Spleen (tissue), 11 donors: ENCODE measurements around the gene AP4M1. TPM values are rescaled to one million over a fixed set of nuclear protein-coding genes. Genes with fewer than 3 reads are reported as not detected.

Experiments used
- DNase-seq: peaks from one replicate; pipeline ENCODE4 v3.0.0-alpha.2; 2020
- H3K27ac ChIP-seq, 8 donors: fragments of 200-600 bp; sonication (generic) in 7 of 8; 1 replicate in 4 of 8; 2 replicates in 4 of 8; pipeline versions ENCODE4 v1.5.0 to v1.8.0; 2016 to 2021; ENCODE audit warnings: inconsistent platforms in 4 of 8, mild to moderate bottlenecking in 4 of 8, moderate library complexity in 1 of 8
- H3K27me3 ChIP-seq, 7 donors: fragments of 200-600 bp; sonication (generic) in 6 of 7; replicated peaks in 1 of 7; 1 replicate in 4 of 7; 2 replicates in 3 of 7; pipeline versions ENCODE4 v1.5.0 to v1.8.0; 2016 to 2021; ENCODE audit warnings: inconsistent platforms in 3 of 7, mild to moderate bottlenecking in 1 of 7
- H3K36me3 ChIP-seq, 6 donors: fragments of 200-600 bp; sonication (generic) in 5 of 6; 1 replicate in 4 of 6; 2 replicates in 2 of 6; pipeline versions ENCODE4 v1.5.0 to v1.8.0; 2016 to 2021; ENCODE audit warnings: inconsistent platforms in 2 of 6
- H3K4me1 ChIP-seq, 6 donors: fragments of 200-600 bp; sonication (generic) in 5 of 6; 1 replicate in 3 of 6; 2 replicates in 3 of 6; pipeline versions ENCODE4 v1.5.0 to v1.8.0; 2016 to 2021; ENCODE audit warnings: inconsistent platforms in 3 of 6
- H3K4me3 ChIP-seq, 8 donors: fragments of 200-600 bp; sonication (generic) in 7 of 8; 1 replicate in 4 of 8; 2 replicates in 4 of 8; pipeline versions ENCODE4 v1.5.0 to v1.8.0; 2016 to 2021; ENCODE audit warnings: inconsistent platforms in 4 of 8, mild to moderate bottlenecking in 4 of 8, moderate library complexity in 2 of 8
- H3K9me3 ChIP-seq, 8 donors: fragments of 200-600 bp; sonication (generic) in 7 of 8; 1 replicate in 4 of 8; 2 replicates in 4 of 8; pipeline versions ENCODE4 v1.5.0 to v1.8.0; 2016 to 2021; ENCODE audit warnings: inconsistent platforms in 4 of 8
- CTCF ChIP-seq, 11 experiments: fragments of 200-600 bp in 7 of 11; fragments of 450-650 bp in 4 of 11; sonication (generic) in 4 of 11; IDR thresholded peaks in 8 of 11; conservative IDR thresholded peaks in 3 of 11; 1 replicate in 7 of 11; 2 replicates in 4 of 11; pipeline versions ENCODE4 v1.4.0 to v1.8.0; 2016 to 2021; ENCODE audit warnings: antibody characterized with exemption in 11 of 11, inconsistent platforms in 4 of 11, mild to moderate bottlenecking in 1 of 11
- POLR2A ChIP-seq, 3 donors: fragments of 450-650 bp; IDR thresholded peaks; one replicate each; pipeline ENCODE4 v1.5.1; 2017; ENCODE audit warnings: antibody characterized with exemption in 3 of 3, mild to moderate bottlenecking in 1 of 3
- POLR2AphosphoS5 ChIP-seq, 3 donors: sonication (generic); formaldehyde crosslinking; IDR thresholded peaks; one replicate each; pipeline ENCODE4 v1.5.1; 2017; ENCODE audit warnings: antibody characterized with exemption in 3 of 3
- WGBS, 5 donors: extraction: QIAGEN DNeasy Blood & Tissue Kit in 3 of 5; methylation state at CpG; one replicate each; pipeline versions ENCODE4 v1.1.5 to v1.1.7; 2013 to 2018; 5-methylcytosine and 5-hydroxymethylcytosine counted together
- intact Hi-C: fragments of 100-400 bp; cut with DNase I; formaldehyde crosslinking; loops from one replicate; pipeline ENCODE4 v1.15.0; 2023; ENCODE audit warnings: low total_unique reads
- polyA plus RNA-seq, 3 donors: library from polyadenylated mRNA; stranded (reverse); fragments of 200-250 nt; gene quantifications; one replicate each; pipeline ENCODE4 v1.2.1, GENCODE V29; 2013
- total RNA-seq, 7 donors: library from RNA; depleted of rRNA in 3 of 7; stranded (reverse); fragments of >200 nt in 3 of 7; fragmentation: NEBNext Ultra II Directional in 4 of 7; extraction: Animal tissue kit (Norgen Biotek cat#: 25700) in 4 of 7; gene quantifications; one replicate each; pipeline versions ENCODE4 v1.1.0 to v1.2.1, GENCODE V29; 2016 to 2021
- donor health status: healthy with polysubstance abuse.
- donor health status: DM: no; HTN: no; CAD: no; lungs with moderate emphysema.
- donor health status: DM: no; HTN: no; CAD: no.
- donor health status: Bipolar disorder and iron deficiency.
- donor health status: healthy.
- donor health status: DM: no; HTN: no; CAD: no.
- donor health status: DM: yes; HTN: yes; CAD: no.

Gene AP4M1
- total and polyA plus RNA-seq, 10 donors: 8.7 to 18.0 (median 10.2) TPM

DNA sequence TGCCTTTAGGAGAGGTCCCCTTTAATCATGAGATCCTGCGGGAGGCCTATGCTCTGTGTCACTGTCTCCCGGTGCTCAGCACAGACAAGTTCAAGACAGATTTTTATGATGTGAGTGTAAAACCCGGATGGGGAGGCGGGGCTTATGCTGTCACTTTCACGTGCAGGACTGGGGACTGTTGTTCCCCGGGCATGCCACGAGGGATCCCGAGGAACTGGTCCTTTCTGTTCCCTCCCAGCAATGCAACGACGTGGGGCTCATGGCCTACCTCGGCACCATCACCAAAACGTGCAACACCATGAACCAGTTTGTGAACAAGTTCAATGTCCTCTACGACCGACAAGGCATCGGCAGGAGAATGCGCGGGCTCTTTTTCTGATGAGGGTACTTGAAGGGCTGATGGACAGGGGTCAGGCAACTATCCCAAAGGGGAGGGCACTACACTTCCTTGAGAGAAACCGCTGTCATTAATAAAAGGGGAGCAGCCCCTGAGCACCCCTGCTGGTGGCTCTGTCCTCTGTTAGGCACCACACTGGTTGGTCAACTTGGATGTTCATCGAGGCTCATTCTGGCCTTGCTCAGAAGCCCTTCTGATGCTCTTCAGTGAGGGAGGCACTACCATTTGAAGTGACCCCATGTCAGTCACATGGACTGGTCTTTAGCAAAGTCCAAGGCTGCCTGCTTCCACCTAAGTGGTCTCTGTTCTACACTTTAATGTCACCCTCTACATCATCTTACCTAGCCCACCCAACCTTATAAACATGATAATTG lies 9.8 kb upstream of the AP4M1 start:
- H3K27me3 ChIP-seq: no peaks in the 10 kb centered on the region
- H3K27ac ChIP-seq: no peak overlapping the region
- TF ChIP-seq POLR2A (IDR thresholded peaks at IDR 0.05): no peak
- TF ChIP-seq POLR2AphosphoS5 (IDR thresholded peaks at IDR 0.05): peak in 2 of 3 donors; percentile 18 to 22
- no peak for TF ChIP-seq CTCF (IDR thresholded peaks at IDR 0.05 in 8 of 11, conservative IDR thresholded peaks at IDR 0.05 in 3 of 11)
- H3K36me3 ChIP-seq: peaks cover 10 to 67% (median 64%) of the 10 kb centered on the region in 6 donors
- H3K9me3 ChIP-seq: no peaks in the 10 kb centered on the region
- intact Hi-C loops: no loop called here
- no peak for DNase-seq
- WGBS, 5 donors: 76 to 85% (median 80%) methylated on average over 17 to 19 of the region's 19 CpGs
- H3K4me1 ChIP-seq: peaks cover 15 to 63% (median 27%) of the 10 kb centered on the region in 6 donors
- no peak overlapping the region for H3K4me3 ChIP-seq

DNA sequence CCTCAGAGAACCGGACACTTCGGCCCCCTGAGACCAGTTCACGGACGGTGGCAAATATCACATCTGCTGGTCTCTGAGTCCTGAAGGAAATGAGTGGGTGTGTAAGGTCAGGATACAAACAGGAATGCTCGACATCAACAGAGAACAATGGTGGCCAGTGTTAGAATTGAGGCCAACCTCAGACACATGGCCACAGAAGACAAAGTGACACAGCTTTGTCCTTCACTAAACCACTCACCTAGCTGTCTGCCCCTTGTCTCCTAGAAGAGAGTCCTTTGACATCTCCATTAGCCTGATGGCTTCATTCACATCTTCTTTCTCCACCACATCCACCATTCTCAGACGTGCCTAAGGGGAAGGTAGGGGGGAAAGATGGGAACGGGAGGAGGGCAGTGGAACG lies 8.4 kb upstream of the AP4M1 start:
- TF ChIP-seq POLR2A (IDR thresholded peaks at IDR 0.05) (no peak), POLR2AphosphoS5 (IDR thresholded peaks at IDR 0.05) (no peak), CTCF (IDR thresholded peaks at IDR 0.05 in 8 of 11, conservative IDR thresholded peaks at IDR 0.05 in 3 of 11) (no peak)
- Histone ChIP-seq H3K4me3 (no peak overlapping the region), H3K9me3 (no peaks in the 10 kb centered on the region), H3K27me3 (no peaks in the 10 kb centered on the region), H3K4me1 (peaks cover 14 to 61% (median 22%) of the 10 kb centered on the region in 6 donors), H3K27ac (no peak overlapping the region), H3K36me3 (peaks cover 10 to 82% (median 79%) of the 10 kb centered on the region in 6 donors)
- intact Hi-C loops: no loop called here
- DNase-seq: no peak
- 54 to 72% (median 64%) methylated on average over 7 to 8 of the region's 8 CpGs for WGBS, 5 donors

DNA sequence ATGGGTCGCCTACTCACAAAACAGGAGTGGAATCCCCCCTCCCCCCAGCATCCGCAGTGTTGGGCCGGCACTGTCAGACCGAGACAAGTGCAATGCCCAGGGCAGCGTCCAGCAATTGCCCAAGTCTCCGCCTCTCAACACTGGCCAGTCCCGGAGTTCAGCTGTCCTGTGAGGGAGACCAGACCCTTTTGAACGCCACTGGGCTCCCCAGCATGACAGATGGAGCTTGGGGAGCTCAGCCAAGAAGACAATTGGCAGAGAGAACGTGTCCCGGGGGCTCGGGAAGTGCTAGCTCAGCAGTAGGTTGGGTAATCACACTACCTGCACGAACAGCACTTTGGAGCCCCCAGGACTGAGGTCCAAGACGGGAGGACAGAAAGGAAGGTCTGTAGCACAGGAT lies 7.9 kb upstream of the AP4M1 start:
- Histone ChIP-seq H3K4me1 (peaks cover 9 to 61% (median 19%) of the 10 kb centered on the region in 6 donors), H3K4me3 (no peak overlapping the region), H3K36me3 (peaks cover 10 to 86% (median 83%) of the 10 kb centered on the region in 6 donors), H3K9me3 (no peaks in the 10 kb centered on the region), H3K27me3 (no peaks in the 10 kb centered on the region), H3K27ac (no peak overlapping the region)
- intact Hi-C loops: no loop called here
- TF ChIP-seq CTCF (IDR thresholded peaks at IDR 0.05 in 8 of 11, conservative IDR thresholded peaks at IDR 0.05 in 3 of 11) (no peak), POLR2AphosphoS5 (IDR thresholded peaks at IDR 0.05) (peak in 1 of 3 donors; percentile 33), POLR2A (IDR thresholded peaks at IDR 0.05) (no peak)
- DNase-seq: no peak
- 58 to 86% (median 77%) methylated on average over 9 to 13 of the region's 13 CpGs for WGBS, 5 donors

GRCh38 chr7:100093925-100094486 lies 7.4 kb upstream of the AP4M1 start:
- 88 to 92% (median 92%) methylated on average over 15 to 16 of the region's 16 CpGs for WGBS, 5 donors
- no peaks in the 10 kb centered on the region for H3K9me3 ChIP-seq
- H3K27ac ChIP-seq: no peak overlapping the region
- peaks cover 11 to 63% (median 21%) of the 10 kb centered on the region in 6 donors for H3K4me1 ChIP-seq
- DNase-seq: no peak
- TF ChIP-seq POLR2AphosphoS5 (IDR thresholded peaks at IDR 0.05) (peak; percentile 24 to 58 (median 48)), POLR2A (IDR thresholded peaks at IDR 0.05) (no peak)
- no peaks in the 10 kb centered on the region for H3K27me3 ChIP-seq
- H3K4me3 ChIP-seq: no peak overlapping the region
- intact Hi-C loops: no loop called here
- peaks cover 10 to 92% (median 88%) of the 10 kb centered on the region in 6 donors for H3K36me3 ChIP-seq
